WI38 (cell line): ENCODE results near the gene SMCR8.

Source experiments
- H3K4me3 ChIP-seq: 2 replicates; pipeline ENCODE4 v1.5.1; 2011; ENCODE audit warnings: low read depth, mild to moderate bottlenecking, control low read depth, low read length
- TF ChIP-seq, protein P1 (sequence below): IDR thresholded peaks from 2 replicates; pipeline ENCODE4 v1.5.1; 2012; ENCODE audit warnings: low read depth, mild to moderate bottlenecking, control low read depth, low read length

Gene SMCR8

DNA sequence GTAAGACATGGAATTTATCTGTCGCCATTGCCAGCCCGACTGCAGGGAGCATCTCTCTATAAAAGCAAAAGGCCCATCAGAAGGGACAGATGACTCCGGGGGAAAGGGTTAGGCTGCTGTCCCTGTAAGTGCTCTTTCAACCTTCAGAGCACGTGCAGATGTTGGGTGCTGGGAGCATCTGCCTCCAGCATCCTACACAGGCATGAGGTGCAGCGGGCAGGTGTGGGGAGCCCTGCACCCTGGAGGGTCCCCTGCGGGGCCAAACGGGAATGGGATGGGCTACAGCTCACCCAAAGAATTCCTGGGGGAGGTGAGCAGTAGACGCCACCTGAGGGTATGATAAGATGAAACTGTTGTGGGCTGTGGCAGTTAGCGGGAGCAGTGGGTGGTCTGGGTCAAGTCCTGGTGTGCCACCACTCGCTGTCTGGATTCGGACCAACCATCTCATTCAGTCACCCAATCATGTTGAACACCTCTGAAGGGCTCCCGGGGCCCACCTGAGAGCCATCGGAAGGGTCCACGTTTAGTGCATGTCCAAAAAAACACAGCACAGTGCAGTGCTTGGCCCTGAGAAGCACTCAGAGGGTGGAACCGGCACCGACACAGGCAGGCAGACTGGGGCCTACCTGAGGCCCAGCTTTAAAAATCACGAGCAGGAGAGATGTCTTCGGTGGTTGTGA, 3.8 kb downstream of the SMCR8 start:
- H3K4me3 ChIP-seq = no peak overlapping the region
- TF ChIP-seq, protein P1, sequence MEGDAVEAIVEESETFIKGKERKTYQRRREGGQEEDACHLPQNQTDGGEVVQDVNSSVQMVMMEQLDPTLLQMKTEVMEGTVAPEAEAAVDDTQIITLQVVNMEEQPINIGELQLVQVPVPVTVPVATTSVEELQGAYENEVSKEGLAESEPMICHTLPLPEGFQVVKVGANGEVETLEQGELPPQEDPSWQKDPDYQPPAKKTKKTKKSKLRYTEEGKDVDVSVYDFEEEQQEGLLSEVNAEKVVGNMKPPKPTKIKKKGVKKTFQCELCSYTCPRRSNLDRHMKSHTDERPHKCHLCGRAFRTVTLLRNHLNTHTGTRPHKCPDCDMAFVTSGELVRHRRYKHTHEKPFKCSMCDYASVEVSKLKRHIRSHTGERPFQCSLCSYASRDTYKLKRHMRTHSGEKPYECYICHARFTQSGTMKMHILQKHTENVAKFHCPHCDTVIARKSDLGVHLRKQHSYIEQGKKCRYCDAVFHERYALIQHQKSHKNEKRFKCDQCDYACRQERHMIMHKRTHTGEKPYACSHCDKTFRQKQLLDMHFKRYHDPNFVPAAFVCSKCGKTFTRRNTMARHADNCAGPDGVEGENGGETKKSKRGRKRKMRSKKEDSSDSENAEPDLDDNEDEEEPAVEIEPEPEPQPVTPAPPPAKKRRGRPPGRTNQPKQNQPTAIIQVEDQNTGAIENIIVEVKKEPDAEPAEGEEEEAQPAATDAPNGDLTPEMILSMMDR = no peak

DNA sequence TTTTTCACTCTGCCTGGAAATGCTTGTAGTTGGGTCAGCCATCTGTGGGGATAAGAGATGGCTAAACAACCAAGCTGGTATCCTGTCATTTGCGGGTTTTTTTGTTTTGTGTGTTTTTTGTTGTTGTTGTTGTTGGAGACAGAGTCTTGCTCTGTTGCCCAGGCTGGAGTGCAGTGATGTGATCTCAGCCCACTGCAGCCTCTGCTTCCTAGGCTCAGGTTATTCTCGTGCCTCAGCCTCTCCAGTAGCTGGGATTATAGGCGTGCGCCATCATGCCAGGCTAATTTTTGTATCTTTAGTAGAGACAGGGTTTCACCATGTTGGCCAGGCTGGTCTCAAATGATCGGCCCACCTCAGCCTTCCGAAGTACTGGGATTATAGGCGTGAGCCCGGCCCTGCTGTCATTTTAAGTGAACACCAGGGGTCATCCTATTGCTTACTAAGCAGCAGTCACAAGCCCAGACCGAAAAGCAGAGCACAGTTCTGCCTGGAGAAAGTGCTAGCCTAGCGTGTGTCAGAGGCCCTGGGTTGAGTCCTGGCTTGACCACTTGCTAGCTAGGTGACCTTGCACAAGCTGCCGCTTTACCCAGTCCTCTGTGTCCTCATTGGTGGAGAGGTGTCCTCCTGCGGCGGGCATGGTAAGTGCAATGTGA, 4.6 kb downstream of the SMCR8 start:
- no peak overlapping the region for H3K4me3 ChIP-seq
- TF ChIP-seq, protein P1 = peak; percentile 40

DNA sequence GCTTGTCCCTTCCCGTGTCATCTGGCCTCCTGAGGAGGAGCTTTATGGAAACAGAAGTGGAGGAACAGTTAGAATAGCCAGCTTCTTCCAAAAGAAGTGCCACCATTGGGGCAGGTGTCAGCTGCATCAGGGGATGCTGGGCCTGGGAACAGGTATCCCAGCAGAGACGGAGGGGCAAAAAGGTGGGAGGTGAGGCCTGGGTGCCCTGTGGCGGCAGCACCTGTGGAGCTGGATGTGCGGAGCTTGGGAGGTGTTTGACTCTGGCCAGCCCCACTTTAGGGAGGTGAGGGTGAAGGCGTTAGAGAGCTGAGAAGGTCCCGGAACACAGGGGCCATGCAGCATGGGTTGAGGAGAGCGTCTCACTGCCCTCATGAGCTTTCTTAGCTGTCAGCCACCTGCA, 5.2 kb downstream of the SMCR8 start:
- TF ChIP-seq, protein P1 = no peak
- no peak overlapping the region for H3K4me3 ChIP-seq

DNA sequence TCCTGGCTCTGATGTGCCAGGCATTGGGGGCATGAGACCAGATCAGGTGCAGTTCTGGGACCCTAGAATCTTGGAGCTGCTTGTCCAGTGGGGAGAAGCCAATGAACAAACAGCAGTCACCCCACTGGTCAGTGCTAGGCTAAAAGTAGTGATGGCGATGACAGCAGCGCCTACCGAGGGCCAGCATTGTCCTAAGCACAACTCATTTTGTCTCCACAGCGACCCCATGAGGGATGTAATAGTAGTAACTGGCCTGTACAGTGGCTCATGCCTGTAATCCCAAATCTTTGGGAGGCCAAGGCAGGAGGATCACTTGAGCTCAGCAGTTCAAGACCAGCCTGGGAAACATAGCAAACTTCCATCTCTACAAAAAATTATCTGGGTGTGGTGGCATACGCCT, 6.2 kb downstream of the SMCR8 start:
- TF ChIP-seq, protein P1 = no peak
- H3K4me3 ChIP-seq = no peak overlapping the region

DNA sequence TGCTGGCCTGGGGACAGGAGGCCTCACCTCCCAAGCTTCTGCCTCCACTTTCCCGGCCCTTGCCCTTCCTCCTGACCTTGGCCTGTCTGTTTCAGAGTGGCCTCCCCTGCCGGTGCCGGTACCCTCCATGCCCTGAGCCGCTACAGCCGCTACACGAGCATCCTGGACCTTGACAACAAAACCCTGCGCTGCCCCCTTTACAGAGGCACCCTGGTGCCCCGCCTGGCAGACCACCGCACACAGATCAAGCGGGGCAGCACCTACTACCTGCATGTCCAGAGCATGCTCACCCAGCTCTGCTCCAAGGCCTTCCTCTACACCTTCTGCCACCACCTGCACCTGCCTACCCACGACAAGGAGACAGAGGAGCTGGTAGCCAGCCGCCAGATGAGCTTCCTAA, 7.4 kb downstream of the SMCR8 start:
- TF ChIP-seq, protein P1 = no peak
- no peak overlapping the region for H3K4me3 ChIP-seq

DNA sequence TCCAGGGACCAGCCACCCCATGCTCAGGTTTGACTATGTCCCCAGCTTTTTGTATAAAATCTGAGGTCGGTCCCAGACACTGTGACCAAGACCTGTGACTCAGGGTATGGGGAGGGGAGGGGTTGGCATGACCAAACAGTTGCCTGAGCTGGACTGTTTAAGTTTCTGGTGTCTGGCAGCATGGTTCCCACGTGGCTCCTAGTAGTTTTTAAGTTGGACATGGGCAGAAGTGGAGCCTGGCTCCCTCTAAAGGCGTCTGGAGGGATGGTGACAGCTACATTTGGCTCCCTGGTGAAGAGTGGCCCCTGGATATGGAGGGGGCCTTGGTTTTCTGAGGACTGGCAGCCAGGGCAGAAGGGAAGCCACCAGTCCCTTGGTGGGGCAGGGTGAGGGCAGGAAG, 7.9 kb downstream of the SMCR8 start:
- H3K4me3 ChIP-seq = no peak overlapping the region
- TF ChIP-seq, protein P1 = no peak

DNA sequence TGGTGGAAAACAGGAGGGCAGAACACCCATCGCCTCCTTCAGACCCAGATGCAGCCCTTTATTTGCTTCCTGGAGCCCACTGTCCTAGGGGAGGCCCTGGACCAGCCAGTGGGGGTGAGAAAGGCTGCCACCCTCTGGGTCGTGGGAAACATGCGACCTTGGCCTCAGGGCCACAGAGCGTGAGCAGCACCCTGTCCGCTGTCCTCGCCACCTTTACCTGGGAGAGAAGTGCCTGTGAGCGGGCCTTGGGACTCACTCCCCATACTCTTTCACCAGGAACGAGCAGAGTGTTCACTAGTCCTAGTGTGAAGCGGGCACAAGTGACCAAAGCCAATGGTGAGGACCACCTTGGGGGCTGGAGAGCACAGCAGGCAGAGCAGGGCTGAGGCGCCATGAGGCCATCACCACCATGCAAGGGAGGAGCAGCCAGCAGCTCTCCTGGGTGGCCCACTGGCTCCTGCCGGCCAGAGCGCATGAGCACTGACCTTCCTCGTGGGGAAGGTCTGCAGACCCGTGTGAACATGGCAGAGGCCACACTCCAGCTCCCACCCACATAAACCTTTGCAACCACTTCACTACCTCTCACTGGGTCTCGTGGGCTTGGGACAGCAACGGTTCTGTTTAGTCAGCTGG, 8.5 kb downstream of the SMCR8 start:
- H3K4me3 ChIP-seq = no peak overlapping the region
- TF ChIP-seq, protein P1 = no peak
